Endothelial cell of umbilical vein (primary cell): ENCODE data around the gene ANKRD44. TPM values are rescaled to one million over a fixed set of nuclear protein-coding genes. Genes with fewer than 3 reads are reported as not detected.

Experiments
- BruUV-seq: library from RNA; stranded (reverse); fragments of 400-500 nt; replicated peaks from 2 replicates; lab custom pipeline; 2021; lab: Mats Ljungman, UMichigan
- CTCF ChIA-PET: fragments of 300-600, 350-600 bp; sonication (Branson Sonifier 250); formaldehyde crosslinking; loops from one replicate; lab custom pipeline; 2021; ENCODE audit warnings: antibody characterized with exemption, inconsistent platforms; lab: Charles Lee
- POLR2A ChIA-PET: fragments of 300-600, 350-600 bp; sonication (Branson Sonifier 250); formaldehyde crosslinking; loops from one replicate; lab custom pipeline; 2021; ENCODE audit warnings: antibody characterized with exemption, inconsistent platforms; lab: Charles Lee
- DNase-seq: peaks from one replicate; pipeline ENCODE4 v3.0.0-alpha.2; 2011; ENCODE audit warnings: low read depth, low spot score
- FAIRE-seq: peaks from 2 replicates; lab custom pipeline; 2011; peaks lifted over from hg19 to GRCh38; lab: Jason Lieb, UNC
- H2AFZ ChIP-seq: 2 replicates; pipeline ENCODE4 v1.6.0; 2012; ENCODE audit warnings: low read depth, low read length, control low read depth, inconsistent platforms
- H3K27ac ChIP-seq: 2 replicates; pipeline ENCODE4 v1.5.1; 2011; ENCODE audit warnings: low read depth, mild to moderate bottlenecking, control low read depth, low read length, moderate library complexity; ENCODE audit not compliant: insufficient read depth
- H3K27me3 ChIP-seq, 2 experiments: 2 replicates each; pipeline versions ENCODE4 v1.6.0 to v1.6.1; 2011; ENCODE audit warnings: low read length in 2 of 2, mixed read lengths in 1 of 2; ENCODE audit not compliant: control insufficient read depth in 2 of 2, insufficient read depth in 2 of 2
- H3K36me3 ChIP-seq, 2 experiments: 2 replicates in 1 of 2; 3 replicates in 1 of 2; pipeline ENCODE4 v1.5.1; 2011; ENCODE audit warnings: low read length in 2 of 2, mild to moderate bottlenecking in 1 of 2, moderate library complexity in 1 of 2; ENCODE audit not compliant: control insufficient read depth in 2 of 2, insufficient read depth in 2 of 2; ENCODE audit errors: extremely low read depth in 1 of 2
- H3K4me1 ChIP-seq: 3 replicates; pipeline ENCODE4 v1.5.1; 2011; ENCODE audit warnings: mild to moderate bottlenecking, low read length; ENCODE audit not compliant: control insufficient read depth, insufficient read depth; ENCODE audit errors: extremely low read depth
- H3K4me2 ChIP-seq: 2 replicates; pipeline ENCODE4 v1.6.1; 2011; ENCODE audit warnings: low read length, control low read depth, mixed read lengths; ENCODE audit not compliant: insufficient read depth
- H3K4me3 ChIP-seq, 3 experiments: fragments of 200-600 bp in 1 of 3; sonication (generic), shearing (Covaris generic) in 1 of 3; replicated peaks in 1 of 3; 2 replicates each; pipeline ENCODE4 v1.5.1; 2011 to 2016; ENCODE audit warnings: control low read depth in 3 of 3, low read length in 3 of 3, mild to moderate bottlenecking in 2 of 3, inconsistent platforms in 1 of 3, low read depth in 1 of 3, moderate library complexity in 1 of 3; ENCODE audit not compliant: insufficient read depth in 1 of 3
- H3K79me2 ChIP-seq: 2 replicates; pipeline ENCODE4 v1.6.0; 2012; ENCODE audit warnings: low read length, inconsistent platforms; ENCODE audit not compliant: control insufficient read depth, insufficient read depth
- H3K9ac ChIP-seq: replicated peaks from 2 replicates; pipeline ENCODE3; 2011; ENCODE audit warnings: low read length, control low read depth; ENCODE audit not compliant: insufficient read depth; ENCODE audit errors: extremely low read depth
- H3K9me1 ChIP-seq: replicated peaks from 3 replicates; pipeline ENCODE4 v1.6.0; 2011; ENCODE audit warnings: mild to moderate bottlenecking, low read length; ENCODE audit not compliant: control insufficient read depth, insufficient read depth; ENCODE audit errors: extremely low read depth
- H3K9me3 ChIP-seq: replicated peaks from 2 replicates; pipeline ENCODE4 v1.5.1; 2012; ENCODE audit warnings: low read length, inconsistent platforms; ENCODE audit not compliant: control insufficient read depth, insufficient read depth
- H4K20me1 ChIP-seq: replicated peaks from 2 replicates; pipeline ENCODE3; 2011; ENCODE audit warnings: mild to moderate bottlenecking, low read length; ENCODE audit not compliant: control insufficient read depth, insufficient read depth; ENCODE audit errors: extremely low read depth
- EZH2 ChIP-seq: IDR thresholded peaks from 2 replicates; pipeline ENCODE4 v1.6.1; 2012; ENCODE audit warnings: borderline replicate concordance, low read depth, mild to moderate bottlenecking, moderate library complexity, low read length, inconsistent platforms; ENCODE audit not compliant: severe bottlenecking
- FOS ChIP-seq: IDR thresholded peaks from 2 replicates; pipeline ENCODE4 v1.6.1; 2011; ENCODE audit warnings: mild to moderate bottlenecking, low read length, moderate library complexity, borderline replicate concordance; ENCODE audit not compliant: insufficient read depth
- GATA2 ChIP-seq: IDR thresholded peaks from 2 replicates; pipeline ENCODE4 v1.7.0; 2011; ENCODE audit warnings: low read depth, mild to moderate bottlenecking, moderate library complexity, mixed read lengths, low read length; ENCODE audit not compliant: insufficient read length, insufficient read depth
- JUN ChIP-seq: IDR thresholded peaks from 2 replicates; pipeline ENCODE4 v1.6.1; 2011; ENCODE audit warnings: borderline replicate concordance, low read depth; ENCODE audit not compliant: insufficient read length, insufficient read depth
- MYC ChIP-seq: IDR thresholded peaks from one replicate; pipeline ENCODE4 v1.6.1; 2011; ENCODE audit warnings: mild to moderate bottlenecking, low read depth, low read length
- POLR2A ChIP-seq: IDR thresholded peaks from 2 replicates; pipeline ENCODE4 v1.6.1; 2012; ENCODE audit warnings: low read depth, mild to moderate bottlenecking, control low read depth, low read length
- POLR2AphosphoS5 ChIP-seq: IDR thresholded peaks from 2 replicates; pipeline ENCODE4 v1.6.1; 2012; ENCODE audit warnings: low read depth, mild to moderate bottlenecking, control low read depth, low read length, moderate library complexity; ENCODE audit not compliant: insufficient read depth
- dilution Hi-C: fragments of 300-500 bp; cut with MboI; formaldehyde crosslinking; loops from one replicate; pipeline ENCODE4 v1.15.0; 2019; ENCODE audit warnings: low sequenced_read_pairs; ENCODE audit not compliant: extremely low pct_ligation_motif_present
- intact Hi-C: fragments of 100-400 bp; cut with micrococcal nuclease; formaldehyde crosslinking; loops from one replicate; pipeline ENCODE4 v1.10.0; 2022
- polyA plus RNA-seq, 4 experiments: library from polyadenylated mRNA; depleted of rRNA in 3 of 4; stranded (reverse) in 3 of 4; unstranded in 1 of 4; fragments of >200 nt; gene quantifications; 2 replicates each; pipeline versions ENCODE4 v1.2.1 to v1.2.3, GENCODE V29; 2011 to 2012; ENCODE audit warnings: missing spikeins in 1 of 4
- total RNA-seq: library from RNA; stranded (reverse); gene quantifications from 2 replicates; pipeline ENCODE4 v1.2.3, GENCODE V29; 2021
- TF ChIP-seq, protein P1 (sequence below): IDR thresholded peaks from 2 replicates; pipeline ENCODE4 v1.6.1; 2011; ENCODE audit not compliant: insufficient read depth, insufficient read length
- TF ChIP-seq, protein P2 (sequence below), 2 donors: IDR thresholded peaks; 1 replicate in 1 of 2; 2 replicates in 1 of 2; pipeline ENCODE4 v1.5.1; 2011; ENCODE audit warnings: low read length in 2 of 2, mild to moderate bottlenecking in 2 of 2, moderate library complexity in 2 of 2, control low read depth in 1 of 2, inconsistent platforms in 1 of 2, low read depth in 1 of 2; ENCODE audit not compliant: insufficient read depth in 1 of 2; ENCODE audit errors: extremely low read depth in 1 of 2

Gene ANKRD44
- total and polyA plus RNA-seq, 2 donors (not counting 3 experiments of a cell fraction or from before 2014, with no cell fraction given): 3.4 to 6.1 TPM

DNA sequence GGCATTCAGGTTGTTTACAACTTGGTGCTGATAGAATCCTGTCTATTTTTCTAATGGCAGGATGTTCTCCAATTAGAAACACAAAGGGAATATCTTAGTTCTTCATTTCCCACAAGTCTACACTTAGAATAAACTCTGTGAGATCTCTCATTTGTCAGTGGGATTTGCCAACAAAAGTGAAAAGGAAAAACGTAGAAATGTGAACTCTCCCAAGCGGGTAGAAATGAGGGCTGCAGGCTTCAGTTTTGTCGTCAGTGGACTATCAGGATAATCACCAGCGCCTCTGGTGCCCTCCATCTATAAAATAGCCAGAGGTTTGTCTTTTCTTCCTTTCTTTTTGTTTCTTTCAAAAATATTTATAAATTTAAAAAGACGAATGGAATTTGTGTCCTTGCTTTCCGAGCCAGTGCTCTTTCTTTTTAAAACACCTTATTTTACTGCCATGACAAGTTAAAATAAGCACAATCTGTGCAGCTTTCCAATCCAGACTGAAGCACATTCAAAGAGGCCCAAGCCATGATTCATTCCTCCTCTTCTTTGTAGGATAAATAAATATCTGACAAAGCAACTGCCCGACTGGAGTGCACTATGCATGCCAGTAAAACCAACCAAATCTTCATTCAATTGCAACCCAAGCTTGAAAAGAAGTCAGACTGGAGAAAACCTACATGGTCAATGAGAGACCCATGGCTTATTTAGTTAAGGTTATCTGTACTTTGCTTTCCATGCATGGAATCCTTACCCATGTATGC is 185.8 kb downstream of the ANKRD44 start:
- no peaks in the 10 kb centered on the region for H3K27me3 ChIP-seq
- TF ChIP-seq JUN: no peak
- no peak for TF ChIP-seq EZH2
- no peak for TF ChIP-seq POLR2A
- TF ChIP-seq MYC: no peak
- TF ChIP-seq, protein P1, sequence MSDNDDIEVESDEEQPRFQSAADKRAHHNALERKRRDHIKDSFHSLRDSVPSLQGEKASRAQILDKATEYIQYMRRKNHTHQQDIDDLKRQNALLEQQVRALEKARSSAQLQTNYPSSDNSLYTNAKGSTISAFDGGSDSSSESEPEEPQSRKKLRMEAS: no peak
- no peak for TF ChIP-seq GATA2
- TF ChIP-seq, protein P2, sequence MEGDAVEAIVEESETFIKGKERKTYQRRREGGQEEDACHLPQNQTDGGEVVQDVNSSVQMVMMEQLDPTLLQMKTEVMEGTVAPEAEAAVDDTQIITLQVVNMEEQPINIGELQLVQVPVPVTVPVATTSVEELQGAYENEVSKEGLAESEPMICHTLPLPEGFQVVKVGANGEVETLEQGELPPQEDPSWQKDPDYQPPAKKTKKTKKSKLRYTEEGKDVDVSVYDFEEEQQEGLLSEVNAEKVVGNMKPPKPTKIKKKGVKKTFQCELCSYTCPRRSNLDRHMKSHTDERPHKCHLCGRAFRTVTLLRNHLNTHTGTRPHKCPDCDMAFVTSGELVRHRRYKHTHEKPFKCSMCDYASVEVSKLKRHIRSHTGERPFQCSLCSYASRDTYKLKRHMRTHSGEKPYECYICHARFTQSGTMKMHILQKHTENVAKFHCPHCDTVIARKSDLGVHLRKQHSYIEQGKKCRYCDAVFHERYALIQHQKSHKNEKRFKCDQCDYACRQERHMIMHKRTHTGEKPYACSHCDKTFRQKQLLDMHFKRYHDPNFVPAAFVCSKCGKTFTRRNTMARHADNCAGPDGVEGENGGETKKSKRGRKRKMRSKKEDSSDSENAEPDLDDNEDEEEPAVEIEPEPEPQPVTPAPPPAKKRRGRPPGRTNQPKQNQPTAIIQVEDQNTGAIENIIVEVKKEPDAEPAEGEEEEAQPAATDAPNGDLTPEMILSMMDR (IDR thresholded peaks at IDR 0.05; ENCODE audit: extremely low read depth in 1 of 2, insufficient read depth in 1 of 2, low read depth in 1 of 2, low read length in 2 of 2): no peak
- TF ChIP-seq FOS: no peak
- TF ChIP-seq POLR2AphosphoS5: no peak
- ChIA-PET CTCF (no interaction called here), POLR2A (no interaction called here)
- BruUV-seq: no TSS peak
- H3K27ac ChIP-seq: no peak overlapping the region
- H3K36me3 ChIP-seq: no peaks in the 10 kb centered on the region
- no peaks in the 10 kb centered on the region for H3K4me1 ChIP-seq
- H2AFZ ChIP-seq: no peak overlapping the region
- no peaks in the 10 kb centered on the region for H4K20me1 ChIP-seq
- no peaks in the 10 kb centered on the region for H3K9me1 ChIP-seq
- H3K9ac ChIP-seq: no peak overlapping the region
- intact Hi-C loops: no loop called here
- FAIRE-seq: no peak
- H3K79me2 ChIP-seq: no peaks in the 10 kb centered on the region
- H3K4me2 ChIP-seq: no peak overlapping the region
- no peak overlapping the region for H3K4me3 ChIP-seq
- no peaks in the 10 kb centered on the region for H3K9me3 ChIP-seq
- dilution Hi-C loops: no loop called here
- DNase-seq: no peak
